ENCODE data around the gene HNRNPH1. TPM values are rescaled to one million over a fixed set of nuclear protein-coding genes. Genes with fewer than 3 reads are reported as not detected.
"Not testable (repeated sequence)": the region's sequence is repeated elsewhere in the genome, so short reads cannot be mapped to it uniquely, and the experiment has no call there.

Gene HNRNPH1
- 413 TPM for polyA plus RNA-seq (2013, experiment 1 of 2; ENCODE audit: insufficient read length)
- polyA plus RNA-seq (2013, experiment 2 of 2; ENCODE audit: insufficient read length) = 400 TPM

GRCh38 chr5:179623003-179623905 lies at the start of gene HNRNPH1:
TSS of gene HNRNPH1 (minus strand) at chr5:179623671. CDS start at chr5:179623133, 538 bp downstream.
- peak; percentile 99 for DNase-seq

GRCh38 chr5:179668391-179668790 lies 44.9 kb upstream of the HNRNPH1 start:
- DNase-seq = peak; percentile 26

GRCh38 chr5:179661647-179662046 lies 38.2 kb upstream of the HNRNPH1 start:
- DNase-seq = not testable (repeated sequence)

GRCh38 chr5:179658179-179658856 lies 34.8 kb upstream of the HNRNPH1 start:
- DNase-seq = peak; percentile 26

- not testable (repeated sequence) for DNase-seq
Measured at GRCh38 chr5:179657302-179658178, 34.1 kb upstream of the HNRNPH1 start.

GRCh38 chr5:179653135-179653534 lies 29.7 kb upstream of the HNRNPH1 start:
- not testable (repeated sequence) for DNase-seq

GRCh38 chr5:179650245-179650644 lies 26.8 kb upstream of the HNRNPH1 start:
- not testable (repeated sequence) for DNase-seq

GRCh38 chr5:179649166-179649703 lies 25.8 kb upstream of the HNRNPH1 start:
- DNase-seq = not testable (repeated sequence)

- DNase-seq = no peak
Measured at GRCh38 chr5:179648410-179648809, 24.9 kb upstream of the HNRNPH1 start.

- DNase-seq = not testable (repeated sequence)
Measured at GRCh38 chr5:179644766-179645165, 21.3 kb upstream of the HNRNPH1 start.

GRCh38 chr5:179643141-179643920 lies 19.9 kb upstream of the HNRNPH1 start:
- DNase-seq = not testable (repeated sequence)

GRCh38 chr5:179642626-179643025 lies 19.2 kb upstream of the HNRNPH1 start:
- DNase-seq = not testable (repeated sequence)

- not testable (repeated sequence) for DNase-seq
Measured at GRCh38 chr5:179641745-179642144, 18.3 kb upstream of the HNRNPH1 start.

- DNase-seq = not testable (repeated sequence)
Measured at GRCh38 chr5:179639296-179639695, 15.8 kb upstream of the HNRNPH1 start.

GRCh38 chr5:179634370-179635172 lies 11.1 kb upstream of the HNRNPH1 start:
- not testable (repeated sequence) for DNase-seq

GRCh38 chr5:179633501-179634369 lies 10.3 kb upstream of the HNRNPH1 start:
- DNase-seq = not testable (repeated sequence)

- DNase-seq = no peak
Measured at GRCh38 chr5:179624841-179625271, 1.4 kb upstream of the HNRNPH1 start.

- peak; percentile 77 for DNase-seq
Measured at GRCh38 chr5:179623906-179624741, 653 bp upstream of the HNRNPH1 start.
